K562 (cell line): ENCODE data around the gene TMPRSS7. TPM values are rescaled to one million over a fixed set of nuclear protein-coding genes. Genes with fewer than 3 reads are reported as not detected.

Source experiments
- ATAC-seq: fragments of 200-7000 bp; cut with Tn5 transposase; 3 replicates; pipeline ENCODE4 v1.9.1; 2020; ENCODE audit warnings: moderate library complexity
- BruUV-seq: library from RNA; stranded (reverse); fragments of 400-500 nt; replicated peaks from 2 replicates; lab custom pipeline; 2021; lab: Mats Ljungman, UMichigan
- CTCF ChIA-PET: fragments of 300-600 bp; formaldehyde crosslinking; extraction: SDS; loops from one replicate; lab custom pipeline; 2021; ENCODE audit warnings: low intra/inter-chr PET ratio; lab: Yijun Ruan, JAX
- POLR2A ChIA-PET: fragments of 300-600, 350-650 bp; sonication (Branson Sonifier 250); formaldehyde crosslinking; extraction: SDS; loops from one replicate; lab custom pipeline; 2021; ENCODE audit warnings: antibody characterized with exemption, inconsistent platforms; lab: Yijun Ruan, JAX
- DNase-seq, 4 experiments: peaks; one replicate each; pipeline versions ENCODE4 v3.0.0 to v3.0.0-alpha.2; 2011 to 2018; ENCODE audit warnings: low spot score in 3 of 4, mixed read lengths in 3 of 4; ENCODE audit errors: extremely low read depth in 1 of 4
- FAIRE-seq: peaks from 2 replicates; lab custom pipeline; 2011; peaks lifted over from hg19 to GRCh38; lab: Jason Lieb, UNC
- H2AFZ ChIP-seq: 2 replicates; pipeline ENCODE4 v1.6.0; 2011; ENCODE audit warnings: low read depth, low read length, control low read depth, inconsistent platforms
- H3K27ac ChIP-seq: fragments of 200-600 bp; 3 replicates; pipeline ENCODE4 v1.8.0; 2011; ENCODE audit warnings: low read depth, mild to moderate bottlenecking, control low read depth, inconsistent platforms, low read length, moderate library complexity, mixed read lengths; ENCODE audit errors: extremely low read depth
- H3K27me3 ChIP-seq, 2 experiments: fragments of 300-600 bp in 1 of 2; 2 replicates in 1 of 2; 3 replicates in 1 of 2; pipeline versions ENCODE4 v1.6.0 to v1.8.0; 2011; ENCODE audit warnings: inconsistent platforms in 2 of 2, low read length in 2 of 2, mild to moderate bottlenecking in 1 of 2, mixed read lengths in 1 of 2, moderate library complexity in 1 of 2; ENCODE audit not compliant: control insufficient read depth in 2 of 2, insufficient read depth in 2 of 2
- H3K36me3 ChIP-seq: fragments of 300-600 bp; 3 replicates; pipeline ENCODE4 v1.8.0; 2011; ENCODE audit warnings: mild to moderate bottlenecking, low read length, inconsistent platforms; ENCODE audit not compliant: control insufficient read depth, insufficient read depth
- H3K4me1 ChIP-seq, 2 experiments: fragments of 200-600 bp in 1 of 2; replicated peaks in 1 of 2; 2 replicates in 1 of 2; 3 replicates in 1 of 2; pipeline versions ENCODE4 v1.5.1 to v1.8.0; 2011; ENCODE audit warnings: inconsistent platforms in 2 of 2, low read length in 2 of 2, mild to moderate bottlenecking in 1 of 2, mixed read lengths in 1 of 2, moderate library complexity in 1 of 2; ENCODE audit not compliant: control insufficient read depth in 2 of 2, insufficient read depth in 2 of 2
- H3K4me2 ChIP-seq: 2 replicates; pipeline ENCODE4 v1.6.1; 2011; ENCODE audit warnings: low read length, control low read depth, inconsistent platforms, mixed read lengths; ENCODE audit not compliant: insufficient read depth
- H3K4me3 ChIP-seq: fragments of 200-600 bp; sonication (generic), shearing (Covaris generic); 2 replicates; pipeline ENCODE4 v1.5.1; 2016; ENCODE audit warnings: control low read depth, inconsistent platforms
- H3K79me2 ChIP-seq: fragments of 200-600 bp; 3 replicates; pipeline ENCODE4 v1.8.0; 2011; ENCODE audit warnings: low read length, inconsistent platforms; ENCODE audit not compliant: control insufficient read depth, insufficient read depth
- H3K9ac ChIP-seq, 2 experiments: 2 replicates each; pipeline versions ENCODE4 v1.6.0 to v1.6.1; 2011; ENCODE audit warnings: low read depth in 2 of 2, low read length in 2 of 2, control low read depth in 1 of 2, inconsistent platforms in 1 of 2, mild to moderate bottlenecking in 1 of 2, mixed read lengths in 1 of 2; ENCODE audit not compliant: insufficient read depth in 1 of 2
- H3K9me1 ChIP-seq: one replicate; pipeline ENCODE4 v1.6.0; 2011; ENCODE audit warnings: inconsistent platforms, mild to moderate bottlenecking, low read length, moderate library complexity; ENCODE audit not compliant: control insufficient read depth, insufficient read depth
- H3K9me3 ChIP-seq: replicated peaks from 2 replicates; pipeline ENCODE4 v1.5.1; 2011; ENCODE audit warnings: low read depth, low read length, inconsistent platforms; ENCODE audit not compliant: control insufficient read depth, insufficient read depth
- H4K20me1 ChIP-seq: replicated peaks from 2 replicates; pipeline ENCODE4 v1.6.1; 2011; ENCODE audit warnings: low read length, inconsistent platforms, mixed read lengths; ENCODE audit not compliant: control insufficient read depth, insufficient read depth
- BHLHE40 ChIP-seq: IDR thresholded peaks from 2 replicates; pipeline ENCODE4 v1.6.1; 2011; ENCODE audit warnings: low read length, improper control_type of control experiment
- CCAR2 ChIP-seq: fragments of 200-400 bp; formaldehyde crosslinking; IDR thresholded peaks from 2 replicates; pipeline ENCODE4 v1.6.1; 2017; ENCODE audit warnings: mild to moderate bottlenecking, low read depth, low read length
- DACH1 ChIP-seq: fragments of 450-650 bp; IDR thresholded peaks from 2 replicates; pipeline ENCODE4 v1.6.1; 2018; ENCODE audit not compliant: partially characterized antibody
- FOXA1 ChIP-seq: fragments of 450-650 bp; IDR thresholded peaks from 2 replicates; pipeline ENCODE4 v1.6.1; 2016; ENCODE audit warnings: mild to moderate bottlenecking, borderline replicate concordance
- FOXK2 ChIP-seq, 2 experiments: fragments of 450-650 bp; IDR thresholded peaks in 1 of 2; conservative IDR thresholded peaks in 1 of 2; 2 replicates each; pipeline ENCODE4 v1.6.1; 2016; ENCODE audit warnings: low read depth in 2 of 2, mild to moderate bottlenecking in 1 of 2
- IFI16 ChIP-seq: fragments of 250-450 bp; sonication (Bioruptor Pico); IDR thresholded peaks from 2 replicates; pipeline ENCODE4 v2.1.2; 2022; ENCODE audit warnings: mild to moderate bottlenecking, inconsistent platforms
- MCM7 ChIP-seq, 2 experiments: fragments of 450-650 bp; IDR thresholded peaks; 2 replicates each; pipeline ENCODE4 v1.6.1; 2016 to 2018
- NCOR1 ChIP-seq: fragments of 450-650 bp; IDR thresholded peaks from 2 replicates; pipeline ENCODE4 v1.6.1; 2016; ENCODE audit warnings: mild to moderate bottlenecking, moderate library complexity
- POU5F1 ChIP-seq: fragments of 150-350 bp; IDR thresholded peaks from 2 replicates; pipeline ENCODE4 v1.6.1; 2014; ENCODE audit warnings: borderline replicate concordance, low read length, low read depth, mild to moderate bottlenecking; ENCODE audit not compliant: partially characterized antibody
- RBM39 ChIP-seq: fragments of 200-400 bp; formaldehyde crosslinking; optimal IDR thresholded peaks from 2 replicates; pipeline ENCODE3; 2018; ENCODE audit warnings: low read depth, low read length
- RFX7 ChIP-seq: fragments of 250-450 bp; sonication (Bioruptor Pico); IDR thresholded peaks from 2 replicates; pipeline ENCODE4 v1.5.1; 2021; ENCODE audit warnings: mild to moderate bottlenecking
- SOX6 ChIP-seq: fragments of 450-650 bp; IDR thresholded peaks from 2 replicates; pipeline ENCODE4 v1.6.1; 2014; ENCODE audit warnings: mild to moderate bottlenecking
- SPI1 ChIP-seq: IDR thresholded peaks from 2 replicates; pipeline ENCODE4 v1.6.1; 2011; ENCODE audit warnings: low read depth, low read length, control low read depth, borderline replicate concordance
- STAG1 ChIP-seq: sonication (generic); formaldehyde crosslinking; IDR thresholded peaks from 2 replicates; pipeline ENCODE4 v1.5.0; 2020; ENCODE audit warnings: missing genetic modification reagents, borderline replicate concordance
- WHSC1 ChIP-seq: IDR thresholded peaks from one replicate; pipeline ENCODE4 v1.6.1; 2012; ENCODE audit warnings: low read length, control low read depth, inconsistent platforms
- ZNF217 ChIP-seq: sonication (generic); formaldehyde crosslinking; IDR thresholded peaks from 2 replicates; pipeline ENCODE4 v1.8.0; 2022; ENCODE audit warnings: mild to moderate bottlenecking, missing genetic modification reagents
- WGBS: fragments of 100-300 bp; shearing (Covaris generic); methylation state at CpG from one replicate; pipeline ENCODE4 v1.1.6; 2016; ENCODE audit warnings: low coverage, mixed read lengths; ENCODE audit not compliant: insufficient coverage; ENCODE audit errors: missing lambda C conversion rate; 5-methylcytosine and 5-hydroxymethylcytosine counted together
- in situ Hi-C: fragments of 300-500 bp; cut with MboI; formaldehyde crosslinking; loops from 4 replicates; pipeline ENCODE4 v1.15.0; 2018; ENCODE audit warnings: inconsistent platforms, mixed read lengths
- intact Hi-C: fragments of 100-400 bp; cut with micrococcal nuclease; formaldehyde crosslinking; loops from 2 replicates; pipeline ENCODE4 v1.14.2; 2022
- polyA plus RNA-seq, 8 experiments: library from polyadenylated mRNA; depleted of rRNA in 4 of 8; stranded (reverse) in 5 of 8; unstranded in 3 of 8; fragments of >200 nt; fragmentation: Nextera tagmentation in 2 of 8; fragmentation: Illumina TruSeq in 1 of 8; extraction: Ambion mirVana in 2 of 8; extraction: Trizol in 1 of 8; gene quantifications; 2 replicates each; pipeline versions ENCODE4 v1.2.1 to v1.2.3, GENCODE V29; 2011 to 2014; ENCODE audit warnings: inconsistent platforms in 1 of 8, missing spikeins in 1 of 8
- total RNA-seq, 7 experiments: library from RNA; depleted of rRNA in 6 of 7; stranded (reverse); fragments of >200 nt in 6 of 7; fragmentation: Illumina TruSeq in 2 of 7; extraction: Trizol in 2 of 7; gene quantifications; 2 replicates each; pipeline versions ENCODE4 v1.2.1 to v1.2.3, GENCODE V29; 2011 to 2021; ENCODE audit warnings: low replicate concordance in 1 of 7
- TF ChIP-seq, protein P1 (sequence below): fragments of 250-450 bp; sonication (Bioruptor Pico); IDR thresholded peaks from 2 replicates; pipeline ENCODE4 v1.8.0; 2021; ENCODE audit warnings: borderline replicate concordance, mild to moderate bottlenecking, moderate library complexity; ENCODE audit not compliant: poor library complexity, severe bottlenecking
- TF ChIP-seq, protein P2 (sequence below): sonication (generic); formaldehyde crosslinking; IDR thresholded peaks from 2 replicates; pipeline ENCODE4 v1.8.0; 2022; ENCODE audit warnings: missing genetic modification reagents, mild to moderate bottlenecking, borderline replicate concordance
- TF ChIP-seq, protein P3 (sequence below): fragments of 250-450 bp; sonication (Bioruptor Pico); IDR thresholded peaks from 2 replicates; pipeline ENCODE4 v1.4.0; 2020

Gene TMPRSS7
- total and polyA plus RNA-seq, 9 of the 15 experiments (the other 6 are each of a cell fraction or from before 2014, with no cell fraction given) = not detected

DNA sequence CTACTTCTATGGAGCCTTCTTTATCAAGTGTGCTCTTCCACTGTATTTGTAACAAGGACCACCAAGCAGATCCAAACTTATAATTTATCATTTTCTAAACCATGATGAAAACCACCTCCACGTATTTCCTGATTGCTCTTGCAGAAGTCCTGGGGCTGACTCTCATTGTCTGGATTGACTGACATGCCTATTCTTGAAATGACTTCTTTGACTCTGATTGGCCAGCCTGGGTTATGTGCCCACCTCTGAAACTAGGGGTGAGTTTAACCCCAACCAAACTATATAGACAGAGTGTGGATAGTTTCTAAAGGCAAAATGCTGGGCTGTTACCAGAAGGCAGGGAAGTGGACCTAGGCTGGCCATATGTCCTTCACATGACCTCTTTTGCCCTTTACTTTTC lies 12.7 kb downstream of the TMPRSS7 start (continued):
- TF ChIP-seq, protein P1, sequence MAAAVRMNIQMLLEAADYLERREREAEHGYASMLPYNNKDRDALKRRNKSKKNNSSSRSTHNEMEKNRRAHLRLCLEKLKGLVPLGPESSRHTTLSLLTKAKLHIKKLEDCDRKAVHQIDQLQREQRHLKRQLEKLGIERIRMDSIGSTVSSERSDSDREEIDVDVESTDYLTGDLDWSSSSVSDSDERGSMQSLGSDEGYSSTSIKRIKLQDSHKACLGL (CRISPR knock-in tag) = no peak
- TF ChIP-seq FOXK2 (conservative IDR thresholded peaks at IDR 0.05 in 1 of 2, IDR thresholded peaks at IDR 0.05 in 1 of 2; ENCODE audit: low read depth in 2 of 2) (no peak), RBM39 (no peak), CCAR2 (no peak)

DNA sequence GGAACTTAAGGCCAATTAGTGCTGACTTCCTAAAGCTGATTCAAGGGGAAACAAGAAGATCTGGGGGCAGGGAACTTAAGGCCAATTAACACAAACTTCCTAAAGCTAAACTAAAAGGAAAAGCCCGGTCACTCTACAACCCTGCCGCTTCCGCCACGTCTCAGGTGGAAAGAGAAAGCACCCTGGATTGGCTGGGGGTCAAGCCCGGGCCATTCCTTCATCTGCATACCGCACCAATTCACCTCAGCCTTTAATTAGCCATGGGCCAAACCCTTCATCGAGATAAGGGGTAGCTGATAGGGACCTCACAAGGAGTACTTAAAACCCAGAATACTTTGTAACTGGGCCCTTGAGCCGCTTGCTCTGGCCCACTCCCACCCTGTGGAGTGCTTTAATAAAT lies 14.4 kb downstream of the TMPRSS7 start:
- no peaks in the 10 kb centered on the region for H3K36me3 ChIP-seq
- no peak overlapping the region for H3K4me3 ChIP-seq
- no peak overlapping the region for H3K27ac ChIP-seq
- DNase-seq (no peak), ATAC-seq (no peak), FAIRE-seq (no peak)
- no peaks in the 10 kb centered on the region for H4K20me1 ChIP-seq
- H3K9ac ChIP-seq = no peak overlapping the region
- no TSS peak for BruUV-seq
- 5% methylated on average over 8 of the region's 8 CpGs for WGBS
- no peaks in the 10 kb centered on the region for H3K9me3 ChIP-seq
- H3K9me1 ChIP-seq = no peaks in the 10 kb centered on the region
- no peaks in the 10 kb centered on the region for H3K27me3 ChIP-seq
- CTCF ChIA-PET = no interaction called here
- POLR2A ChIA-PET = no interaction called here
- no peak overlapping the region for H3K4me2 ChIP-seq
- no peak overlapping the region for H2AFZ ChIP-seq
- intact Hi-C loops (no loop called here), in situ Hi-C loops (no loop called here)
- no peaks in the 10 kb centered on the region for H3K79me2 ChIP-seq
- H3K4me1 ChIP-seq = no peaks in the 10 kb centered on the region
- TF ChIP-seq IFI16 (no peak), FOXA1 (no peak), MCM7 (IDR thresholded peaks at IDR 0.05) (no peak), BHLHE40 (no peak), POU5F1 (no peak), SOX6 (no peak), STAG1 (CRISPR knock-in tag) (no peak), NCOR1 (no peak), ZNF217 (CRISPR knock-in tag) (no peak), DACH1 (no peak), WHSC1 (no peak), RFX7 (CRISPR knock-in tag) (no peak), SPI1 (no peak)
- TF ChIP-seq, protein P2, sequence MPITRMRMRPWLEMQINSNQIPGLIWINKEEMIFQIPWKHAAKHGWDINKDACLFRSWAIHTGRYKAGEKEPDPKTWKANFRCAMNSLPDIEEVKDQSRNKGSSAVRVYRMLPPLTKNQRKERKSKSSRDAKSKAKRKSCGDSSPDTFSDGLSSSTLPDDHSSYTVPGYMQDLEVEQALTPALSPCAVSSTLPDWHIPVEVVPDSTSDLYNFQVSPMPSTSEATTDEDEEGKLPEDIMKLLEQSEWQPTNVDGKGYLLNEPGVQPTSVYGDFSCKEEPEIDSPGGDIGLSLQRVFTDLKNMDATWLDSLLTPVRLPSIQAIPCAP (CRISPR knock-in tag) = no peak
- TF ChIP-seq, protein P3, sequence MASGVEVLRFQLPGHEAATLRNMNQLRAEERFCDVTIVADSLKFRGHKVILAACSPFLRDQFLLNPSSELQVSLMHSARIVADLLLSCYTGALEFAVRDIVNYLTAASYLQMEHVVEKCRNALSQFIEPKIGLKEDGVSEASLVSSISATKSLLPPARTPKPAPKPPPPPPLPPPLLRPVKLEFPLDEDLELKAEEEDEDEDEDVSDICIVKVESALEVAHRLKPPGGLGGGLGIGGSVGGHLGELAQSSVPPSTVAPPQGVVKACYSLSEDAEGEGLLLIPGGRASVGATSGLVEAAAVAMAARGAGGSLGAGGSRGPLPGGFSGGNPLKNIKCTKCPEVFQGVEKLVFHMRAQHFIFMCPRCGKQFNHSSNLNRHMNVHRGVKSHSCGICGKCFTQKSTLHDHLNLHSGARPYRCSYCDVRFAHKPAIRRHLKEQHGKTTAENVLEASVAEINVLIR = no peak
